ENCODE data around the gene TRAF3IP1. TPM values are rescaled to one million over a fixed set of nuclear protein-coding genes. Genes with fewer than 3 reads are reported as not detected.

TRAF3IP1 gene
- total and polyA plus RNA-seq, 4 donors, result 8.9 to 41.0 (median 14.7) TPM

DNA sequence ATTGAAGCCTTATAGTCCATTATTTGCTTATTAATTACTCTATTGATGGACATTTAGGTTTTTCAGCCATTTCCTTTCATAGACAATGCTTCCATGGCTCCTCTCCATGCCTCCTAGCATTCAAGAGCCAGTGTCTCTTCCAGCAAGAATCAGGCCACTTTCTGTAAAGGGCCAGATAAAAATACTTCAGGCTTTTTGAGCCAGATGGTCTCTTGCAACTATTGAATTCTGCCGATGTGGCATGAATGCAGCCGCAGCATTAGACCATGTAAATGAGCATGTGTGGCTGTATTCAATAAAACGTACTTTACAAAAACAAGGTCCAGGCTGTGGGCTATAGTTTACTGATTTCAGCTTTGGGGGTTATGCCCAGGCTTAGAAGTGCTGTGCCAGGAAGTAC, 38.5 kb downstream of the TRAF3IP1 start:
- 97% methylated on average over 3 of the region's 3 CpGs for whole genome bisulfite sequencing, 2 donors
- no peaks in the 10 kb centered on the region for H3K4me1 ChIP-seq (ENCODE audit: control insufficient read depth in 5 of 5, insufficient read depth in 5 of 5, low read length in 5 of 5)
- peaks cover 2 to 23% (median 5%) of the 10 kb centered on the region in 4 donors for H3K36me3 ChIP-seq (ENCODE audit: control insufficient read depth in 4 of 4, insufficient read depth in 4 of 4, low read length in 4 of 4)
- no peak for TF ChIP-seq CTCF (IDR thresholded peaks at IDR 0.05; ENCODE audit: control extremely low read depth, extremely low read depth)
- no peak overlapping the region for H3K4me3 ChIP-seq
- H3K27me3 ChIP-seq (ENCODE audit: control insufficient read depth in 3 of 3, insufficient read depth in 3 of 3, low read length in 2 of 3), result no peaks in the 10 kb centered on the region
- no peaks in the 10 kb centered on the region for H3K9me3 ChIP-seq (ENCODE audit: control insufficient read depth in 4 of 4, insufficient read depth in 3 of 4, low read length in 3 of 4)
- H3K9ac ChIP-seq (ENCODE audit: insufficient read depth in 1 of 2, low read length in 2 of 2), result no peak overlapping the region
- no peak for ATAC-seq (ENCODE audit: insufficient read depth, low FRiP score)
- DNase-seq, result no peak
- H3K27ac ChIP-seq (ENCODE audit: low read depth in 1 of 2, low read length in 1 of 2), result no peak overlapping the region

- no peak overlapping the region for H3K9ac ChIP-seq (ENCODE audit: insufficient read depth in 1 of 2, low read length in 2 of 2)
- DNase-seq, result no peak
- H3K4me3 ChIP-seq, result no peak overlapping the region
- no peak for TF ChIP-seq CTCF (IDR thresholded peaks at IDR 0.05; ENCODE audit: control extremely low read depth, extremely low read depth)
- 89 to 93% methylated on average over 3 of the region's 3 CpGs for WGBS, 2 donors
- no peak for ATAC-seq (ENCODE audit: insufficient read depth, low FRiP score)
- no peaks in the 10 kb centered on the region for H3K27me3 ChIP-seq (ENCODE audit: control insufficient read depth in 3 of 3, insufficient read depth in 3 of 3, low read length in 2 of 3)
- H3K9me3 ChIP-seq (ENCODE audit: control insufficient read depth in 4 of 4, insufficient read depth in 3 of 4, low read length in 3 of 4), result no peaks in the 10 kb centered on the region
- peaks cover 0 to 23% (median 5%) of the 10 kb centered on the region in 4 donors for H3K36me3 ChIP-seq (ENCODE audit: control insufficient read depth in 4 of 4, insufficient read depth in 4 of 4, low read length in 4 of 4)
- no peaks in the 10 kb centered on the region for H3K4me1 ChIP-seq (ENCODE audit: control insufficient read depth in 5 of 5, insufficient read depth in 5 of 5, low read length in 5 of 5)
- no peak overlapping the region for H3K27ac ChIP-seq (ENCODE audit: low read depth in 1 of 2, low read length in 1 of 2)
Measured at GRCh38 chr2:238359403-238359802, 39.1 kb downstream of the TRAF3IP1 start.

GRCh38 chr2:238361877-238362276, 41.6 kb downstream of the TRAF3IP1 start:
- no peak for TF ChIP-seq CTCF (IDR thresholded peaks at IDR 0.05; ENCODE audit: control extremely low read depth, extremely low read depth)
- 90 to 94% methylated on average over 9 of the region's 9 CpGs for WGBS, 2 donors
- no peak overlapping the region for H3K9ac ChIP-seq (ENCODE audit: insufficient read depth in 1 of 2, low read length in 2 of 2)
- peaks cover 0 to 21% (median 3%) of the 10 kb centered on the region in 4 donors for H3K36me3 ChIP-seq (ENCODE audit: control insufficient read depth in 4 of 4, insufficient read depth in 4 of 4, low read length in 4 of 4)
- H3K9me3 ChIP-seq (ENCODE audit: control insufficient read depth in 4 of 4, insufficient read depth in 3 of 4, low read length in 3 of 4), result no peaks in the 10 kb centered on the region
- ATAC-seq (ENCODE audit: insufficient read depth, low FRiP score) (no peak), DNase-seq (no peak)
- H3K27me3 ChIP-seq (ENCODE audit: control insufficient read depth in 3 of 3, insufficient read depth in 3 of 3, low read length in 2 of 3), result no peaks in the 10 kb centered on the region
- no peak overlapping the region for H3K27ac ChIP-seq (ENCODE audit: low read depth in 1 of 2, low read length in 1 of 2)
- H3K4me3 ChIP-seq, result no peak overlapping the region
- no peaks in the 10 kb centered on the region for H3K4me1 ChIP-seq (ENCODE audit: control insufficient read depth in 5 of 5, insufficient read depth in 5 of 5, low read length in 5 of 5)

- Histone ChIP-seq H3K9ac (ENCODE audit: insufficient read depth in 1 of 2, low read length in 2 of 2) (no peak overlapping the region), H3K27me3 (ENCODE audit: control insufficient read depth in 3 of 3, insufficient read depth in 3 of 3, low read length in 2 of 3) (no peaks in the 10 kb centered on the region), H3K4me1 (ENCODE audit: control insufficient read depth in 5 of 5, insufficient read depth in 5 of 5, low read length in 5 of 5) (no peaks in the 10 kb centered on the region), H3K9me3 (ENCODE audit: control insufficient read depth in 4 of 4, insufficient read depth in 3 of 4, low read length in 3 of 4) (no peaks in the 10 kb centered on the region), H3K4me3 (no peak overlapping the region), H3K36me3 (ENCODE audit: control insufficient read depth in 4 of 4, insufficient read depth in 4 of 4, low read length in 4 of 4) (peaks cover 0 to 21% (median 3%) of the 10 kb centered on the region in 4 donors), H3K27ac (ENCODE audit: low read depth in 1 of 2, low read length in 1 of 2) (no peak overlapping the region)
- 83 to 87% methylated on average over 7 of the region's 7 CpGs for WGBS, 2 donors
- peak; percentile 45 to 66 (median 59) for DNase-seq
- no peak for TF ChIP-seq CTCF (IDR thresholded peaks at IDR 0.05; ENCODE audit: control extremely low read depth, extremely low read depth)
- ATAC-seq (ENCODE audit: insufficient read depth, low FRiP score), result no peak
Measured at GRCh38 chr2:238362626-238363025, 42.3 kb downstream of the TRAF3IP1 start.
